K562 (cell line): Measurements from ENCODE around the gene NAGPA. TPM values are rescaled to one million over a fixed set of nuclear protein-coding genes. Genes with fewer than 3 reads are reported as not detected.

Experiments used
- ATAC-seq: fragments of 200-7000 bp; cut with Tn5 transposase; 3 replicates; pipeline ENCODE4 v1.9.1; 2020; ENCODE audit warnings: moderate library complexity
- BruUV-seq: library from RNA; stranded (reverse); fragments of 400-500 nt; replicated peaks from 2 replicates; lab custom pipeline; 2021; lab: Mats Ljungman, UMichigan
- CTCF ChIA-PET: fragments of 300-600 bp; formaldehyde crosslinking; extraction: SDS; loops from one replicate; lab custom pipeline; 2021; ENCODE audit warnings: low intra/inter-chr PET ratio; lab: Yijun Ruan, JAX
- POLR2A ChIA-PET: fragments of 300-600, 350-650 bp; sonication (Branson Sonifier 250); formaldehyde crosslinking; extraction: SDS; loops from one replicate; lab custom pipeline; 2021; ENCODE audit warnings: antibody characterized with exemption, inconsistent platforms; lab: Yijun Ruan, JAX
- DNase-seq, 4 experiments: peaks; one replicate each; pipeline versions ENCODE4 v3.0.0 to v3.0.0-alpha.2; 2011 to 2018; ENCODE audit warnings: low spot score in 3 of 4, mixed read lengths in 3 of 4; ENCODE audit errors: extremely low read depth in 1 of 4
- FAIRE-seq: peaks from 2 replicates; lab custom pipeline; 2011; peaks lifted over from hg19 to GRCh38; lab: Jason Lieb, UNC
- H2AFZ ChIP-seq: 2 replicates; pipeline ENCODE4 v1.6.0; 2011; ENCODE audit warnings: low read depth, low read length, control low read depth, inconsistent platforms
- H3K27ac ChIP-seq: fragments of 200-600 bp; 3 replicates; pipeline ENCODE4 v1.8.0; 2011; ENCODE audit warnings: low read depth, mild to moderate bottlenecking, control low read depth, inconsistent platforms, low read length, moderate library complexity, mixed read lengths; ENCODE audit errors: extremely low read depth
- H3K27me3 ChIP-seq, 2 experiments: fragments of 300-600 bp in 1 of 2; 2 replicates in 1 of 2; 3 replicates in 1 of 2; pipeline versions ENCODE4 v1.6.0 to v1.8.0; 2011; ENCODE audit warnings: inconsistent platforms in 2 of 2, low read length in 2 of 2, mild to moderate bottlenecking in 1 of 2, mixed read lengths in 1 of 2, moderate library complexity in 1 of 2; ENCODE audit not compliant: control insufficient read depth in 2 of 2, insufficient read depth in 2 of 2
- H3K36me3 ChIP-seq: fragments of 300-600 bp; 3 replicates; pipeline ENCODE4 v1.8.0; 2011; ENCODE audit warnings: mild to moderate bottlenecking, low read length, inconsistent platforms; ENCODE audit not compliant: control insufficient read depth, insufficient read depth
- H3K4me1 ChIP-seq, 2 experiments: fragments of 200-600 bp in 1 of 2; replicated peaks in 1 of 2; 2 replicates in 1 of 2; 3 replicates in 1 of 2; pipeline versions ENCODE4 v1.5.1 to v1.8.0; 2011; ENCODE audit warnings: inconsistent platforms in 2 of 2, low read length in 2 of 2, mild to moderate bottlenecking in 1 of 2, mixed read lengths in 1 of 2, moderate library complexity in 1 of 2; ENCODE audit not compliant: control insufficient read depth in 2 of 2, insufficient read depth in 2 of 2
- H3K4me2 ChIP-seq: 2 replicates; pipeline ENCODE4 v1.6.1; 2011; ENCODE audit warnings: low read length, control low read depth, inconsistent platforms, mixed read lengths; ENCODE audit not compliant: insufficient read depth
- H3K4me3 ChIP-seq: fragments of 200-600 bp; sonication (generic), shearing (Covaris generic); 2 replicates; pipeline ENCODE4 v1.5.1; 2016; ENCODE audit warnings: control low read depth, inconsistent platforms
- H3K79me2 ChIP-seq: fragments of 200-600 bp; 3 replicates; pipeline ENCODE4 v1.8.0; 2011; ENCODE audit warnings: low read length, inconsistent platforms; ENCODE audit not compliant: control insufficient read depth, insufficient read depth
- H3K9ac ChIP-seq, 2 experiments: 2 replicates each; pipeline versions ENCODE4 v1.6.0 to v1.6.1; 2011; ENCODE audit warnings: low read depth in 2 of 2, low read length in 2 of 2, control low read depth in 1 of 2, inconsistent platforms in 1 of 2, mild to moderate bottlenecking in 1 of 2, mixed read lengths in 1 of 2; ENCODE audit not compliant: insufficient read depth in 1 of 2
- H3K9me1 ChIP-seq: one replicate; pipeline ENCODE4 v1.6.0; 2011; ENCODE audit warnings: inconsistent platforms, mild to moderate bottlenecking, low read length, moderate library complexity; ENCODE audit not compliant: control insufficient read depth, insufficient read depth
- H3K9me3 ChIP-seq: replicated peaks from 2 replicates; pipeline ENCODE4 v1.5.1; 2011; ENCODE audit warnings: low read depth, low read length, inconsistent platforms; ENCODE audit not compliant: control insufficient read depth, insufficient read depth
- H4K20me1 ChIP-seq: replicated peaks from 2 replicates; pipeline ENCODE4 v1.6.1; 2011; ENCODE audit warnings: low read length, inconsistent platforms, mixed read lengths; ENCODE audit not compliant: control insufficient read depth, insufficient read depth
- CBFB ChIP-seq: sonication (generic); formaldehyde crosslinking; IDR thresholded peaks from 2 replicates; pipeline ENCODE4 v1.4.0; 2020; ENCODE audit warnings: mild to moderate bottlenecking, missing genetic modification reagents
- DACH1 ChIP-seq: fragments of 450-650 bp; IDR thresholded peaks from 2 replicates; pipeline ENCODE4 v1.6.1; 2018; ENCODE audit not compliant: partially characterized antibody
- FOXM1 ChIP-seq, 2 experiments: fragments of 450-650 bp in 1 of 2; sonication (generic) in 1 of 2; formaldehyde crosslinking in 1 of 2; IDR thresholded peaks; 2 replicates each; pipeline versions ENCODE4 v1.6.1 to v1.9.0; 2017 to 2022; ENCODE audit warnings: low read depth in 2 of 2, mild to moderate bottlenecking in 2 of 2, missing genetic modification reagents in 1 of 2, moderate library complexity in 1 of 2
- ZNF12 ChIP-seq: sonication (generic); formaldehyde crosslinking; IDR thresholded peaks from 2 replicates; pipeline ENCODE4 v1.4.0; 2020; ENCODE audit warnings: mild to moderate bottlenecking, missing genetic modification reagents
- WGBS: fragments of 100-300 bp; shearing (Covaris generic); methylation state at CpG from one replicate; pipeline ENCODE4 v1.1.6; 2016; ENCODE audit warnings: low coverage, mixed read lengths; ENCODE audit not compliant: insufficient coverage; ENCODE audit errors: missing lambda C conversion rate; 5-methylcytosine and 5-hydroxymethylcytosine counted together
- in situ Hi-C: fragments of 300-500 bp; cut with MboI; formaldehyde crosslinking; loops from 4 replicates; pipeline ENCODE4 v1.15.0; 2018; ENCODE audit warnings: inconsistent platforms, mixed read lengths
- intact Hi-C: fragments of 100-400 bp; cut with micrococcal nuclease; formaldehyde crosslinking; loops from 2 replicates; pipeline ENCODE4 v1.14.2; 2022
- polyA plus RNA-seq, 8 experiments: library from polyadenylated mRNA; depleted of rRNA in 4 of 8; stranded (reverse) in 5 of 8; unstranded in 3 of 8; fragments of >200 nt; fragmentation: Nextera tagmentation in 2 of 8; fragmentation: Illumina TruSeq in 1 of 8; extraction: Ambion mirVana in 2 of 8; extraction: Trizol in 1 of 8; gene quantifications; 2 replicates each; pipeline versions ENCODE4 v1.2.1 to v1.2.3, GENCODE V29; 2011 to 2014; ENCODE audit warnings: inconsistent platforms in 1 of 8, missing spikeins in 1 of 8
- total RNA-seq, 7 experiments: library from RNA; depleted of rRNA in 6 of 7; stranded (reverse); fragments of >200 nt in 6 of 7; fragmentation: Illumina TruSeq in 2 of 7; extraction: Trizol in 2 of 7; gene quantifications; 2 replicates each; pipeline versions ENCODE4 v1.2.1 to v1.2.3, GENCODE V29; 2011 to 2021; ENCODE audit warnings: low replicate concordance in 1 of 7
- TF ChIP-seq, protein P1 (sequence below): sonication (generic); formaldehyde crosslinking; IDR thresholded peaks from 2 replicates; pipeline ENCODE4 v1.8.0; 2022; ENCODE audit warnings: mild to moderate bottlenecking, missing genetic modification reagents
- TF ChIP-seq, protein P2 (sequence below): fragments of 450-650 bp; IDR thresholded peaks from 2 replicates; pipeline ENCODE4 v1.6.1; 2016; ENCODE audit warnings: mild to moderate bottlenecking

The NAGPA gene
- total and polyA plus RNA-seq, 9 of the 15 experiments (the other 6 are each of a cell fraction or from before 2014, with no cell fraction given): 0.15 to 12.7 (median 4.6) TPM

DNA sequence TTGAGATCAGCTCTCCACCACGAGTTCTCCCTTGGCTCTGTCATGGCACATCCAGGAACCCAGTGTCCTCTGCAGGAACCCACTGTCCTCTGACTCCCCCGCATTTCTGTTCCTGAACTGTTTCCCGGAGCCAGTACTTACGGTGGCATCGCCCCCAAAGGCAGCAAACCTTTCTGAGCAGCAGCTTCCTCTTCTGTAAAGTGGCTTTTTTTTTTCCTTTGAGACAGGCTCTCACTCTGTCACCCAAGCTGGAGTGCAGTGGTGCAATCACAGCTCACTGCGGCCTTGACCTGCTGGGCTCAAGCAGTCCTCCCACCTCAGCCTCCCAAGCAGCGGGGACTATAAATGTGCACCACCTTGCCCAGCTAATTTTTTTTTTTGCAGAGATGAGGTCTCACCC, 32.2 kb downstream of the NAGPA start:
- WGBS: 23% methylated on average over 7 of the region's 7 CpGs
- CTCF ChIA-PET: no interaction called here
- Histone ChIP-seq H3K27me3 (peaks cover 40 to 71% of the 10 kb centered on the region in 2 experiments; a peak in 4 of 5 replicates), H3K9ac (no peak overlapping the region), H3K4me1 (peaks cover 0 to 6% of the 10 kb centered on the region in 2 experiments; a peak in 2 of 5 replicates)
- DNase-seq: no peak
- POLR2A ChIA-PET: no interaction called here
- TF ChIP-seq CBFB (no peak), FOXM1 (IDR thresholded peaks at IDR 0.05; ENCODE audit: low read depth) (no peak), FOXM1 (CRISPR knock-in tag; IDR thresholded peaks at IDR 0.05; ENCODE audit: low read depth) (no peak), ZNF12 (no peak), DACH1 (no peak)
- TF ChIP-seq, protein P1, sequence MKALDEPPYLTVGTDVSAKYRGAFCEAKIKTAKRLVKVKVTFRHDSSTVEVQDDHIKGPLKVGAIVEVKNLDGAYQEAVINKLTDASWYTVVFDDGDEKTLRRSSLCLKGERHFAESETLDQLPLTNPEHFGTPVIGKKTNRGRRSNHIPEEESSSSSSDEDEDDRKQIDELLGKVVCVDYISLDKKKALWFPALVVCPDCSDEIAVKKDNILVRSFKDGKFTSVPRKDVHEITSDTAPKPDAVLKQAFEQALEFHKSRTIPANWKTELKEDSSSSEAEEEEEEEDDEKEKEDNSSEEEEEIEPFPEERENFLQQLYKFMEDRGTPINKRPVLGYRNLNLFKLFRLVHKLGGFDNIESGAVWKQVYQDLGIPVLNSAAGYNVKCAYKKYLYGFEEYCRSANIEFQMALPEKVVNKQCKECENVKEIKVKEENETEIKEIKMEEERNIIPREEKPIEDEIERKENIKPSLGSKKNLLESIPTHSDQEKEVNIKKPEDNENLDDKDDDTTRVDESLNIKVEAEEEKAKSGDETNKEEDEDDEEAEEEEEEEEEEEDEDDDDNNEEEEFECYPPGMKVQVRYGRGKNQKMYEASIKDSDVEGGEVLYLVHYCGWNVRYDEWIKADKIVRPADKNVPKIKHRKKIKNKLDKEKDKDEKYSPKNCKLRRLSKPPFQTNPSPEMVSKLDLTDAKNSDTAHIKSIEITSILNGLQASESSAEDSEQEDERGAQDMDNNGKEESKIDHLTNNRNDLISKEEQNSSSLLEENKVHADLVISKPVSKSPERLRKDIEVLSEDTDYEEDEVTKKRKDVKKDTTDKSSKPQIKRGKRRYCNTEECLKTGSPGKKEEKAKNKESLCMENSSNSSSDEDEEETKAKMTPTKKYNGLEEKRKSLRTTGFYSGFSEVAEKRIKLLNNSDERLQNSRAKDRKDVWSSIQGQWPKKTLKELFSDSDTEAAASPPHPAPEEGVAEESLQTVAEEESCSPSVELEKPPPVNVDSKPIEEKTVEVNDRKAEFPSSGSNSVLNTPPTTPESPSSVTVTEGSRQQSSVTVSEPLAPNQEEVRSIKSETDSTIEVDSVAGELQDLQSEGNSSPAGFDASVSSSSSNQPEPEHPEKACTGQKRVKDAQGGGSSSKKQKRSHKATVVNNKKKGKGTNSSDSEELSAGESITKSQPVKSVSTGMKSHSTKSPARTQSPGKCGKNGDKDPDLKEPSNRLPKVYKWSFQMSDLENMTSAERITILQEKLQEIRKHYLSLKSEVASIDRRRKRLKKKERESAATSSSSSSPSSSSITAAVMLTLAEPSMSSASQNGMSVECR (CRISPR knock-in tag): no peak
- TF ChIP-seq, protein P2, sequence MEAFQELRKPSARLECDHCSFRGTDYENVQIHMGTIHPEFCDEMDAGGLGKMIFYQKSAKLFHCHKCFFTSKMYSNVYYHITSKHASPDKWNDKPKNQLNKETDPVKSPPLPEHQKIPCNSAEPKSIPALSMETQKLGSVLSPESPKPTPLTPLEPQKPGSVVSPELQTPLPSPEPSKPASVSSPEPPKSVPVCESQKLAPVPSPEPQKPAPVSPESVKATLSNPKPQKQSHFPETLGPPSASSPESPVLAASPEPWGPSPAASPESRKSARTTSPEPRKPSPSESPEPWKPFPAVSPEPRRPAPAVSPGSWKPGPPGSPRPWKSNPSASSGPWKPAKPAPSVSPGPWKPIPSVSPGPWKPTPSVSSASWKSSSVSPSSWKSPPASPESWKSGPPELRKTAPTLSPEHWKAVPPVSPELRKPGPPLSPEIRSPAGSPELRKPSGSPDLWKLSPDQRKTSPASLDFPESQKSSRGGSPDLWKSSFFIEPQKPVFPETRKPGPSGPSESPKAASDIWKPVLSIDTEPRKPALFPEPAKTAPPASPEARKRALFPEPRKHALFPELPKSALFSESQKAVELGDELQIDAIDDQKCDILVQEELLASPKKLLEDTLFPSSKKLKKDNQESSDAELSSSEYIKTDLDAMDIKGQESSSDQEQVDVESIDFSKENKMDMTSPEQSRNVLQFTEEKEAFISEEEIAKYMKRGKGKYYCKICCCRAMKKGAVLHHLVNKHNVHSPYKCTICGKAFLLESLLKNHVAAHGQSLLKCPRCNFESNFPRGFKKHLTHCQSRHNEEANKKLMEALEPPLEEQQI: no peak
- TF ChIP-seq, all 486 proteins: peak for 0
- ATAC-seq: no peak
- in situ Hi-C loops (no loop called here), intact Hi-C loops (no loop called here)
- Histone ChIP-seq H3K4me3 (no peak overlapping the region), H3K9me1 (no peaks in the 10 kb centered on the region), H3K27ac (no peak overlapping the region), H3K9me3 (no peaks in the 10 kb centered on the region), H3K36me3 (no peaks in the 10 kb centered on the region), H3K79me2 (no peaks in the 10 kb centered on the region), H4K20me1 (peaks cover 2% of the 10 kb centered on the region; the same call in 1 of the 2 replicates), H2AFZ (no peak overlapping the region), H3K4me2 (no peak overlapping the region)
- no peak for FAIRE-seq
- BruUV-seq: no TSS peak
